T-helper 2 cell treated with Interferon-gamma antibody and Interleukin-4, amounts not matched to agents 100 ng/mL and 5 ng/mL, for 36 hours (primary cell): ENCODE measurements around the gene KIF1A. TPM values are rescaled to one million over a fixed set of nuclear protein-coding genes. Genes with fewer than 3 reads are reported as not detected.

ENCODE experiments used
- intact Hi-C: fragments of 100-400 bp; cut with micrococcal nuclease; formaldehyde crosslinking; loops from one replicate; pipeline ENCODE4 v1.15.1; 2023
- total RNA-seq: library from RNA; stranded (reverse); gene quantifications from 2 replicates; pipeline ENCODE4 v1.2.3, GENCODE V29; 2022

KIF1A gene
- total RNA-seq, 1 donor from 2014 or later = 0.43 TPM

DNA sequence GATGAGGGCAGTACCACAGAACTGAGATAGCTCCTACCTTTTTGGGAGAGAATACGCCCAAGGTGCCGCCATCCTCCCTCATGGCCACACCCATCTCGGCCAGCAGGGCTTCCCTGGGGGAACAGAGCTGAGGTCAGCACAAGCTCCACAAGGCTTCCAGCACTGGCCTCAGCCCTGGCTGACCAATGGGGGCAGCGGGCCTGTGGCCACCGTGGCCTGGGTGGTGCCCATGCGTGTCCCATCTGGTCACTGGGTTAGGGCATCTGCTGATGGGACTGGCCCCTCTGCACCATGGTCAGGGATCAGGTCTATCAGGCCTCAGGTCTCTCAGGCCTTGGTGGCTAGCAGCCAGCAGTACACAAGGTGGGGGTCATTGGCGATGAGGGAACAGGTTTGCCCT is 50.9 kb downstream of the KIF1A start:
- intact Hi-C loops = no loop called here

DNA sequence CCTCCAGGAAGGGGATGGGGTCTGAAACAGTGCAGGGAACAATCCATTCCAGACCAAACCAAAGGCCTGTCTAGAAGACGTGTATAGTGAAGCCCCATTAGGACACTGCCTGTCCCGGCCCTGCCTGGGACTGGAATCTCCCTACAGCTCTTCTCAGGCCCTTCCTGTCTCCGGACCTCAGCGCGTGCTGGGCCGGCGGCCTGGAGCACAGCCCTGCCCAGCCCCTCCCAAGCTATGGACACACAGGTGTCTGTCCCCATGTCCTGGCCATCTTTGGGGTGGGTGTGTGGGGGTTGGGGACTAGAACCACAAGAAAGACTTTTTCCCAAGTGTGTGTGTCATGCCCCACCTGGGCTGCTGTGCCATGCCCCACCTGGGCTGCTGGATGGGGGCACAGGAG is 51.8 kb downstream of the KIF1A start:
- intact Hi-C loops = no loop called here

GRCh38 chr2:240767341-240767740 is 52.7 kb downstream of the KIF1A start:
- intact Hi-C loops = no loop called here

- intact Hi-C loops = no loop called here
These were observed 53.9 kb downstream of the KIF1A start for GRCh38 chr2:240766072-240766471.

DNA sequence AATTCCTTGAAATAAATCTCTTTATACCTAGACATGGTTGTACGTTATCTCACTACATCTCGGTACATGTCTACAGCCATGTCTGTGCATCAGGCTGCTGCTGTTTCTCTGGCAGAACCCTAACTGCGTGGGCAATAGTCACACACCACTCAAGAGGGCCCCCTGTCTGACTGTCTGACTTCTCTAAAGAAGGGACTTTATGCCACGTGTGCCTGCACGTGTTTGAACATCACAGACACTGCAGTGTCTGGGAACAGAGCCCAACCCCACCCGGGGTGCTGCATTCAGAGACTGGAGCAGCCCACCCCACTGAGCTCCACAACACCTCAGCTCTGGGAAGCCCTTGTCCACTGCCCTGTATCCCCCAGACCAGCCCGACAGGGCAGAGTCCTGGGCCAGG is 55.0 kb downstream of the KIF1A start:
- intact Hi-C loops = no loop called here

DNA sequence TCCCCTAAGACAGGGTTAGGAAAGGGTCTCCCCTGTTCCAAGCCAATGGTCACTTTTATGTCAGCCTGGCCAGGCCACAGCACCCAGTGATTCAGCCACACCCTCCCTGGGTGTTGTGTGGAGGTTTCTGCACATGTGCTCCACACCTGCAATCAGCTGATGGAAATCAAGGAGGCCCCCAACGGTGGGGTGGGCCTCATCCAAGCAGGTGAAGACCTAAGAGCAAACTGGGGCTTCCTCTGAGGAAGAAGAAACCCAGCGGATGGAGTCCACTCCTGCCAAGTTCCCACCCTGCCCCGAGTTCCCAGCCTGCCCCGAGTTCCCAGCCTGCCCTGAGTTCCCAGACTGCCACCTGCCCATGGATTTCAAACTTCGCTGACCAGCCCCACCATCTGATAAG is 55.4 kb downstream of the KIF1A start:
- intact Hi-C loops = no loop called here

DNA sequence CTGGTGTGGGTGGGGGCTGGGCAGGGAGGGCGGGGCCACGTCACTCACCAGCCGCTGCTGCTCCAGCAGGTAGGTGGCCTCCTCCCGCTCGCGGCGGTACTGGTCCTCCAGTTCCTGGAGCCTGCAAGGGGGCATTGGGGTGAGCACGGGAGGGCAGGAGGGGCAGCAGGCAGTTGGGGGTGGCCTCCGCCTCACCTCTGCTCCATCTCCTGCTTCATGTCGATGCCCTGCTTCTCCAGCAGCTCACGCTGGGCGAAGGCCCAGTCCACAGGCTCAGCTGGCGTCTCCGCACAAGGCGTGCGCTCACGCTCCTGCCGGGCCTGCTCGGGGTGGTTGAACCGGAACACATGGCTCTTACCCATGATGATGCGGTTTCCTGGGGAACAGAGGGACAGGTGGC is 57.0 kb downstream of the KIF1A start:
- intact Hi-C loops = no loop called here

- intact Hi-C loops = no loop called here
These were observed 57.8 kb downstream of the KIF1A start for GRCh38 chr2:240762249-240762648.

DNA sequence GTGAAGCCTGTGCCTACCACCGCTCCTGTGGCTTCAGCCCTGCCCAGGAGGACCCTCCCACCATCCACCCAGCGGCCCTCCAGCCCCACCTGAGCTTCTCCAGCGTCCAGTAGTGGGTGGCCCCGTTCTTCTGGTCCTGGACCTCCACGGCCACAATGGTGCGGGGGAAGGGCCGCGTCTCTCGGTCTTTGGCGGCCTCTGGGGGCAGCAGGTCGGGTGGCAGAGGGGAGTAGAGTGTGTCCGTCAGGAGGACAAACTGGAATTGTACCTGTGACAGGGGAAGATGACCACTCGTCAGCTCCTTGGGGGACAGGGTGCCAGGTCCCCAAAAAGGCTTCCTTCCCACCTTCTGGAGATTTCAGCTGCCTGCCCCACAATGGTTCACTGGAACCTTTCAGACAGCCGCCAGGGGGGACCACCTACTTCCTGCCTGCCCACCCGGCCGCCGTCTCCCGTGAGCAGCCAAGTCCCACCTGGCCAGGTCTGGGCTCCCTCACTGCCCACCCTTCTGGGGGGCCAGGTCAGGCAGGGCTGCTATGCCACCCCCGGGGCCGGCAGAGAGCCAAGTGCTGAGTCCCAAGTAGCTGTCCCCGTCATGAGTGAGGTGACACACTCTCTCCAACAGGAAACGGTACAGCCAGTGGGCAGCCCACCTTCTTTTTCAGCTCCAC is 59.3 kb downstream of the KIF1A start:
- intact Hi-C loops = no loop called here

DNA sequence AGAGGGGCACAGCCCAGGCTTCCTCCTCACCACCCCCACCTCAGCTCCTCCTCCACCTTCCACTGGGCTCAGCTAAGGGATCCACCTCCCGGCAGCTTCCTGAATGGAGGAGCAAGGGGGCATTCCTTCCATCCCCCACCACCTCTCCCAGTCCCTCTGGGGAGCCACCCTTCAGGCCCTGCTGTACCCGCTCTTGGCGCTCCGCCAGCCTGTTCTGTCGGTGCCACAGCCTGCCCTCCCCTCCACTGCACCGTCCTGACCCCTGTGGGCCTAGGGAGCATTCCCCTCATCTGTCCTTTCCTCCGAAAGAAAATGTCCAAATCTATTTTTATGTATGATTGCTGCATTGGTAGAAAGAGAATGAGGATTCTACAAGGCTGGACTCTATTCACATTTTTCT is 59.9 kb downstream of the KIF1A start:
- intact Hi-C loops = no loop called here

- intact Hi-C loops = no loop called here
These were observed 60.6 kb downstream of the KIF1A start for GRCh38 chr2:240759459-240759858.

DNA sequence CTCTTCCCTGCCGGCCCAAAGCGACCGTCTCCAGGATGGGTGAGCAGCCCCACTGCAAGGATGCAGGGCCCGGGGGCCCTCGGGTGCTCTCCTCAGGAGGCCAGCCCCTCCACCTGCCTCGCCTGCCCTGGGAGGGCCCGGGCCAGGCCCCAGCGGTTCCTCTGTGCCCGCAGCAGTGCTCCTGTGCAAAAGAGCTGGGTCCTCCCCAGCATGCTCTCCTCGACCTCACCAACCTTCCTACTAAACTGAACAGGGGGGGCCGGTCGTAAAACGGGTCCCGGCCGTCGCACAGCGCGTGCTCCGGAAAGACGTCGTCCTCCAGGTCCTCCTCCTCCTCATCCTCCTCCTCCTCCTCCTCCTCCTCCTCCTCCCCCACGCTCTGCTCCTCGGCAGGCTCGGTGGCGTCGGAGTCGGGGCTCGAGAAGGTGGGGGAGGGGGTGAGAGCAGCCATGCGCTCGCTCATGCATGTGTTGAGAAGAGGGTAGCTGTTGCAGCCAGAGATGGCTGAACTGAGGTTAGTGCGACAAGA is 62.9 kb downstream of the KIF1A start:
- intact Hi-C loops = no loop called here

DNA sequence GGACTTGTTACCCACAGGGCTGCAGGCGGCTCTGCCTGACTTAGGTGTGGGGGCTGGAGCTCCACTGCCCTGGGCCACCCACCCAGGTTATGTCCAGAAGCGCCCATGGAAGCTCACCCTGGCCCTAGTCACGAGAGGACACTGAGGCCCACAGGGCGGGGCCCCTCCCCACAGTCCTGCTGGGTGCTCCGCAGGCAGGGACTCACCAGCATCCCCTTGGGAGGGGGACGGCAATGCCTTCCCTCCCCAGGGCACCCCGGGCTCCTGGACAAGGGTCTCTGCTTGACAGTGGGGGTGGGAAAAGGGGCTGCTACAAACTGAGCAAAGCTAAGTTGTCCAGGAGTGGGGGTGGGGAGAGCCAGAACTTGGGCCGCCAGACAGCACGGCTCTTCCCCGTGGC is 67.8 kb downstream of the KIF1A start:
- intact Hi-C loops = no loop called here

- intact Hi-C loops = no loop called here
These were observed 69.6 kb downstream of the KIF1A start for GRCh38 chr2:240750409-240750808.

GRCh38 chr2:240749516-240749915 is 70.5 kb downstream of the KIF1A start:
- intact Hi-C loops = no loop called here

- intact Hi-C loops = no loop called here
These were observed 72.8 kb downstream of the KIF1A start for GRCh38 chr2:240747256-240747655.

GRCh38 chr2:240746671-240747070 is 73.3 kb downstream of the KIF1A start:
- intact Hi-C loops = no loop called here

- intact Hi-C loops = no loop called here
These were observed 74.1 kb downstream of the KIF1A start for GRCh38 chr2:240745962-240746361.

DNA sequence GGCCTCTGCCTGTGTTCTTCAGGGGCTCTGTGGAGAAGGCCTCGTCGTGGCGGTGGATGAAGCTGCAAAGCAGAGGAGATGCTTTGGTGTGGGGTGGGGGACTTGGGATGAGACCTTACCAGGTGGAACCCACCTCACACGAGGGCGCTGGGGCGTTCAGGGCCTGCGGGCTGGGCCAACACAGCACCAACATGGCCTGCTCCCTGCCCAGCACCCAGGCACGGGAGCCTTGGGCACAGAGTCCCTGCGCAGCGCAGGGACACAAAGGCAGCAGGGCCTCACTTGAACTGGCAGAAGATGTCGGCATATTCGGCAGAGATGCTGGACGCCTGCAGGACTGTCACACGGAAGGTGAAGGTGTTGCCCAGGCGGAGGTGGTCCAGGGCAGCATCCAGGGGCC is 74.6 kb downstream of the KIF1A start:
- intact Hi-C loops = no loop called here

- intact Hi-C loops = no loop called here
These were observed 77.4 kb downstream of the KIF1A start for GRCh38 chr2:240742602-240743095.

- intact Hi-C loops = no loop called here
These were observed 78.9 kb downstream of the KIF1A start for GRCh38 chr2:240741091-240741490.

DNA sequence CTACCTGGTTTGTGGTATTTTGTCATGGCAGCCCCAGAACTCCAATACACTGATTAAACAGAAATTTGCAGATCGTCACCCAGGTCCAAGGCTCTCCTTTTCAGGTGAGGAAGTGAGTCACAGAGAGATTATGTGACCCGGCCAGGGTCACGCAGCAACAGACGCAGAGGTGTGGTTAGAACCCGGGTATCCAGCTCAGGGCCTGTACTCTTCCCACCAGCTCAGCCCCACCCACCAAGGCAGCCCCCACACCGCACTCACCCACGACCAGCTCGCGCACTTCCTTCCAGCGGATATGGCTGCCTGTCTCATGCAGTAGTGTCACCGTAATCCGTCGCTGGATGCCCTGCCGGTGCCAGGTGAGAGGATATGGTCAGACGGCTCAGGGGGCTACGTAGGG is 80.2 kb downstream of the KIF1A start:
- intact Hi-C loops = no loop called here

DNA sequence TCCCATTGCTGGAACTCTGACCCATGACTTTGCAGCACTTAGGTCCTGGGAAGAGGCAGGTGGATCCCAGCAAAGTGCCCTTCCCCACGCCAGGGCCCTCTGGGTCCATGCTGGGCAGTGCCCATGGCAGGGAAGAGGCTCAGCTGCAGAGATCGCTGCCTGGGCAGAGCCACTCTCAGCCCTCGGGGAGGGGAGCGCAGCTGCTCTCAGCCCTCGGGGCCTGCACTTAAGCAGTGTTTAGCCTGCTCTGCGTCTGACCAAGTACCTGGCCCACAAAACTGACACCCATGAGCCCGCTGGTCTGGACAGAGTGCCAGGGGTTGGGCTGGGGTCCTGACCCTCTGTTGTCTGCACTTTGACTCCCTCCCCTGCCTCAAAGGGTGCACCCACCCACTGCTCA is 82.1 kb downstream of the KIF1A start:
- intact Hi-C loops = no loop called here
